GM18517 (cell line): ENCODE results near the gene CD40LG.

Experiments
- ATAC-seq: cut with Tn5 transposase; IDR thresholded peaks from one replicate; pipeline ENCODE4 v1.9.1; 2021; ENCODE audit warnings: mild to moderate bottlenecking, moderate library complexity; ENCODE audit not compliant: unreplicated experiment

The CD40LG gene

GRCh38 chrX:136692271-136692670 is 44.3 kb downstream of the CD40LG start:
- ATAC-seq: no peak

GRCh38 chrX:136694431-136695087 is 46.6 kb downstream of the CD40LG start:
- ATAC-seq: peak; percentile 61

GRCh38 chrX:136697156-136697555 is 49.2 kb downstream of the CD40LG start:
- no peak for ATAC-seq

GRCh38 chrX:136708348-136708747 is 60.4 kb downstream of the CD40LG start:
- peak; percentile 48 for ATAC-seq
